GM21717 (cell line): ENCODE measurements around the gene CAMK1G.

Experiments
- ATAC-seq: cut with Tn5 transposase; IDR thresholded peaks from one replicate; pipeline ENCODE4 v1.9.1; 2021; ENCODE audit warnings: mild to moderate bottlenecking, moderate library complexity; ENCODE audit not compliant: unreplicated experiment

Gene CAMK1G

DNA sequence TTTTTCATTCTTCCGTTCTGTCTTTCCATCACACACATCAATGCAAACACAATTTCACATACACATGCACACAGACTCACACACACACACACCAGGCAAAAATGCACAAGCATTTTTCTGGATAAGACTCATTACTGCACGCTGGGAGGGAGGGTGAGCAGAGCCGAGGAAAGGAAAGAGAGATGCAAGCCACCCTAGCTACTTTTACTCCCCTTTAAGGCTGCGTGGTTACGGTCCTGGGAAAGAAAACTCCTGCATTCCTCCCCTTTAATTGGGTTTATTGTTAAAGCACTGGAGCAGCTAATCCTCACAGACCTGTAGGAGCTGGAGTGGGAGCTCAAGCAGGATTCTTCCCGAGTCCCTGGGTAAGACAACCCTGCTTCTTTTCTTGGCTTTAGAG lies at the start of gene CAMK1G:
Gene CAMK1G (plus strand): TSS at position 307 of the 400 bp plus-strand sequence. CDS start 11,270 bp downstream, outside the sequence.
- ATAC-seq = no peak

DNA sequence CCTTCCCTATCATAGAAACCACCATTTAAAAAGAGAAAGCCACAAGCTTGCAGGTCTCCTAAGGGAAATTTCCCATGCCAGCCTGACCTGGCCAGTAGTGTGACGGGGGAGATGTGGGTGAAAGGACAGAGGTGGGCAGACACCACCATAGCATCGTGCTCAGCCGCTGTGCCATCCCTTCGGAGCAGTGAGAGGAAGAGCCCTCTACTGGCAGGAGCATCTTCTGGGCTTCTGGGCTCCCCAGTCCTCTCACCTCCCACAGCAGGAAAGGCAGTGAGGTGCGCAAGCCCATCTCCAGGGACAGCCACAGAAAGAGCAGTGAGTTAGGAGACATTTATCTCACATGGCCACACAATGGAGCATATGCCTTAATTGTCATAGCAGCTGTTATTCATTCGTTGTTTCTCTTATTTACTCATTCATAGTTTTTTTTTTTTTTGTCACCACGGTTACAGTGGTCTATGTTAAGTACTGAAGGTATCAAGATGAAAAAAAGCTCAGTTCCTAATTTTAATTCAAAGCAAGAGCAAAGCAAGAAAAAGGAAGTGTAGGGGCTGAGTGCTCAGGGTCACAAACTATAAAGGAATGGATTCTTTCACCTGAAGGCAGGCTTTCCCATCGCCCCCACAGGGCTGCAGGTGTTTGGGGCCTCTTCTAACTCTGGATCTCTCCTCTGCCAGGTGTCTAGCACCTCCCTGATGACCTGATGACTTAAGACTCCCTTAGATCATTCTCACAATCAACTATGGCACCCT lies 48.8 kb upstream of the CAMK1G start:
- no peak for ATAC-seq

DNA sequence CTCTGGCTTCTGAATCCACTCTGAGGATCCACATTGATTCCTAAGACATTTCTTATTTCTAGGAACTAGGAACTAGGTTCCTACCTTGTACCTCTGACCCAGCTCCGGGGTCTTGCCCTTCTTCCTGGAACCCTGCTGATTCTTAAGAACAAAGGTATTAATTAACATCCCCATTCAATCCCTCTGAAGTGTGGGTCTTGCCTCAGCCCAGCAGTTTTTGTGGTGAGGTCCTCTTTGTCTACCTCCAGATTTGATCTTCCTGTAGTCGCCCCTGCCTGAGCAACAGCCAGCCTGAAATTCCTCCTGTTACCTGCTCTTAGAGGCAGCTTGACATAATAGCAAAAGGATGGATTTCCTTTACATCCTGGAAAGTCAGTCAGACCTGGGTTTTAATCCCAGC lies 46.7 kb upstream of the CAMK1G start:
- ATAC-seq = no peak

DNA sequence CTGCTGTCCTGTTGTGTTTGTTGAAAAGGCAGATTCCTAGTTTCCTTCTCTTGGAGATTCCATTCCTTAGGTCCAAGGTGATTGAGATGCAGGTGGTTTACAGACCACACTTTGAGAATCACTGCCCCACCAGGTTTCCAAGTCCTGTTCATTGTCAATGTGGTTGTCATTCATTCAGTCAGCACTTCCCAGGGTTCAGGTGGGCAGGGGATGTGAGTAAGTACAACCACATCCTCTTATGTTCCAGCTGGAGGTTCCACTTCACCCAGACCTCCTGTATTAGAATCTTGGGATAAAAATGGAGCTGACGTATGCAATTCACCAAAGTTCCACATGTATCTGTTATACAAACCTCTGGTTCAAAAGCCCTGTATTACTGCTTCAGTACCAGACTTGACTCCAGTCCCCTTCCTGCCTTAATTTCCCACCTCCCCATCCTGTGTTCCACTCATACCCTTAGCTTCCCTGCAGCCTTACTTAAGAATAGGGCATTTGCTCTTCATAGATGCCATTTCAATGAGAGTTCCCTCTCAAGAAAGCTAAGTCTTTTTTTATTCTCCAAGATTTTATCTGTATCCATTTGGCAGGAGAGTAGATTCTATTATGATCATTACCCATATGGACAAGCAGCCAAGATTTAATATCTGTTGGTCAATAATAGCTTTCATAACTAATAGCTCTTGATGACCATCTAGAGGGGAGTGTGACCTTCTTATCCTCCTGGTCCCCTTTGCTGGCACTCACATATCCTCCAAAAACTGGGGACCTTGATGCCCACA lies 46.0 kb upstream of the CAMK1G start:
- no peak for ATAC-seq

DNA sequence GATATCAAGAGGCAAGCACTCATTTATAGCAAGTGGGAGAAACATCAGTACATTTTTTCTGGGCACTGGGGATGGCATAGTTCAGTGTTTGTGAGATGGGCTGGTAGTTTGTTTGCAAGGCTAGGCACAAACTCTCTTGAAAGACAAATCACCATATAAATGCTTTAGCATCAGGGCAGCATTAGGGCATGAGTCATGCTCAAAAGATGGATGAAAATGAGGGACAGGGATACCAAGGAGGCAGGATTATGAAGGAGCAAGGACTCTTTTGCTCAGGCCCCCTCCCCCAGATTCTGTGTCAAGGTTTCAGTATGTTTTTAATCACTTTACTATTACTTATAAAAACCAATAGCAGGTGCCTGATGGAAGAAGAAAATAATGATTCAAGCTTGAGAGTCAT lies 43.9 kb upstream of the CAMK1G start:
- no peak for ATAC-seq

DNA sequence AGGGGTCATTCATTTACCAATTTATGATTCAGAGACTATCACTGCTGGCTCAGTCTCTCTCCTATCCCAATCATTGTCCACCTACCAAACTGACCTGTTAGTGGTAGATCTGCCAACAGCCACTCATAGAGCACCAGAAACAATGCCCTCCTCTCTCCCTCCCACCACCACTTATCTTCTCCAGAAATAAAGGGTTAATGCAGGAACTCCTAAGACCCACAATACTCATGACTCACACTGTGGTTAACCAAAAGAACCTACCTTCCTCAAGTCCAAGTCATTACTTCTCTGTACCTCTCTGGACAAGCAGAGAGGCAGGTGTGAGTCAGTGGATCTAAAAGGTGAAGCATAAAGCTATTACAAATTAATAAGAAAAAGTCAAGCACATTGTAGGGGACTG lies 40.9 kb upstream of the CAMK1G start:
- no peak for ATAC-seq

DNA sequence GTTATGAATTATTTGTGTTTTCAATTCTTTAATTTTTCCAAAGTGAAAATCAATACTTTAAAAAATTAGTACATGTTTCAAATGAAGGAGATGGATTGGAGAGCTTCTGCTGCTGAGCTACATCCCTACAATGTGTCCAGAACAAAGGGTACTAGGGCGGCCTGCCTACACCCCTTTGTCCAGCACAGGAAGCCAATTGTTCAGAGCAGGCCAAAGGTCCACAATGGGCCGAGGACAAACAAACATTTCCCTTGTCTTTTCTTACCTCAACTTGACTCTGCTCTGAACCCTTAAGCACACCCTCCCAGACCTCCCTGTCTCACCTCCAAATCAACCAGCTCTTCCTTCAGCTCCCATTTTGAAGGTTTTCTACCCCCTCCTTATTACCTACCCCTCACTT lies 39.4 kb upstream of the CAMK1G start:
- ATAC-seq = no peak

DNA sequence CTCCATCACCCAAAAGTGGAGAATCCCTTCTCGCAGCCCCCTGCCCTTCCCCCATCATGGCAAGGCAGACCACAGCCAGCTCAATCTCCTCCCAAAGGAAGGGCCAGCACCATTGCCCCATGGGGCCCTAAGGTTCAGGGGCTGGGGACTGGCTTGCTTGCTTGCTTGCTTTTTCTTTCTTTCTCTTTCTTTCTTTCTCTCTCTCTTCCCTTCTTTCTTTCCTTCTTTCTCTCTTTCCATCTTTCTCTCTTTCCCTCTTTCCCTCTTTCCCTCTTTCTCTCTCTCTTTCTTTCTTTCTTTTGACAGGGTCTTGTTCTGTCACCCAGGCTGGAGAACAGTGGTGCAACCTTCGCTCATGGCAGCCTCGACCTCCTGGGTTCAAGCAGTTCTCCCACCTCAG lies 38.1 kb upstream of the CAMK1G start:
- ATAC-seq = no peak

DNA sequence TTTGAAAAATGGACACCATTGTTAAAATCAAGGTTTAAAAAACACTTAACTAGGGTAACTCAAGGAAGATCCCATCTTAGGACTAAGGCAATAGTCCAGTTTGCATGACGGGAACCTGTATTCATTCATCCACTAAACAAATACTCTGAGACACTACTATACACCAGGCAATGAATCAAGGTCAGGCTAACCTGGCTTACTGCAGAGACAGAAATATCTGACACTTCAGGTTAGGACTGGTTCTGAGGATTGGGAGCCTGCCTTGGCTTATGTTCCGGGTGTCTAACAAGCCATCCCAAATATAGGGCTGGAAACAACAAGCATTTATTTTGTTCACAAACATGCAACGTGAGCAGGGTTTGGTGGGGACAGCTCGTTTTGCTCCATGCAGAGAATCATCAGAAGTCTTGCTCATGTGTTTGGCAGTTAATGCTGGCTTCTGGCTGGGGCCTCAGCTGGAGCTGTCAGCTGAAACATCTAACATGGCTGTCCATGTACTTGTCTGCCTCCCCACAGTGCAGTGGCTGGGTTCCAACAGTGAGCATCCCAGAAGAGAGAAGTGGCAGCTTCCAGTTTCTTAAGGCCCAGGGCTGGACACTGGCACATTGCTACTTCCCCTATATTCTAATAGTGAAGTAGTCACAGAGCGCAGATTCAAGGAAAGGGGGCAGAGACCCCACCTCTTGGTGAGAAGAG lies 37.0 kb upstream of the CAMK1G start:
- ATAC-seq = no peak

DNA sequence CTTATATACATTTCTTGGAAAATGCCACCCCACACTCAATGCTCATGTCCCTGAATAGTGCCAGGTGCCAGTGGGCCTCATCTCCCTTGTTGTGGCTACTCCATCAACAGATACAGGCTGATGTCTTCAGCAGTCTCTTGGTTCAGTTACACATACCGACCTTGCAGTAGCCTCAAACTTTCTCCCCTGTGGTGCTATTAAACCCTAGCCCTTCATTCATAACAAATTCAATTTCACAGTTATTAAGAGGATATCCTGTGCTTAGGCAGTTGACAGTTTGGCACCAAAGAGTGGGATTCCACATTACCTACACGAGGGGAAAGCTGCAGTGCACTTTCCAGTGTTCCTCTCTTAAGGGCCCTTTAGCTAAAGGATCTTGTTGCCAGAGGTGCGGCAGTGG lies 35.9 kb upstream of the CAMK1G start:
- no peak for ATAC-seq

DNA sequence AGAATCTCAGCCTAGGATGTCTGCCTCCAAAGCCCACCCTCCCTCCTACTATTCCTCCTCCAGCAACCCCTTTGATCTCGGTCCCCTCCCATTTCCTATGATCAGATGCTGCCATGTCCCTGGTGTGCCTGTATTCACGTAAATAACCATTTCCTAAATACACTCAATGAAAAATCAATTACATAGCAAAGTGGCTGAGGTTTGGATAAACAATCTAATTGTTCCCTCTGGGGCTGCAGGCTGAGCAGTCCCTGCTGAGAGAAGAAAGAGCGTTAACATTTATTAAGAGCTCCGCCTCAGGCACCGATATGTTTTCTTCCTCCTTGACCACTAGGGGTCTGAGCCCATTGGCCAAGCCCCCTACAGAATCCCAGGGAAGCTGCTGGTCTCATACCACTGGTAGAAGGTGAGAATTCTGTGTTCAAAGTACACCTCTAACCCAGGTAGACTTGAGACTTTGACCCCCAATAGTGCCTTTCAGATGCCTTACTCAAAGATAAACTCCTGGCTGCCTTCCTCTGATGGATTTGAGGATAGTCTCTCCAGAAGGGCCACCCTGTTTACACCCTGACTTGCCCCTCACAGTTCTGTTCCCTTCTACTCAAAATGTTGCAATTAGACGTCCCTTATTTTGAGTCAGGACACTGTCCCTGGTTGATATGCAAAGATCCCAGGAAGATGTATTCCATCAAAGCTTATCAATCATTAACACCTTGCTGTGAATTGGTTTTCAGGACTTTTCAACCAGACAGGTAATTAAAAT lies 33.9 kb upstream of the CAMK1G start:
- ATAC-seq = no peak

DNA sequence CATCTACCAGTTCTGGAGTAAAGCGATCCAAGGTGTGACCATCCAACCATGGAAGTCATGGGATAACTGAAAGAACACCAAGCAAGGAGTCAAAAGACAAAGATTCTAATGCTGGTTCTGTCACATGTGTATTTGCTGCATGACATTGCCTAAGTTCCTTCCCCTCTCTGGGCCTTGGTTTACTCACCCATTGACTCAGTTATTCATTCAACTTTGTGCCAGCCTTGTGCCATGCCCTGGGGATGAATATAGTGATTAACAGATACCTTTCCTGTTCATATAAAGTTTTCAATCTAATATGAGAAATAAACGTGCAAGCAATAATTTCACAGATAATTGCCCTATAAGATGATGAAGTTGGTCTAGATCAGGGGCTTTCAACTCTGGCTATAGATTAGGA lies 33.0 kb upstream of the CAMK1G start:
- no peak for ATAC-seq

DNA sequence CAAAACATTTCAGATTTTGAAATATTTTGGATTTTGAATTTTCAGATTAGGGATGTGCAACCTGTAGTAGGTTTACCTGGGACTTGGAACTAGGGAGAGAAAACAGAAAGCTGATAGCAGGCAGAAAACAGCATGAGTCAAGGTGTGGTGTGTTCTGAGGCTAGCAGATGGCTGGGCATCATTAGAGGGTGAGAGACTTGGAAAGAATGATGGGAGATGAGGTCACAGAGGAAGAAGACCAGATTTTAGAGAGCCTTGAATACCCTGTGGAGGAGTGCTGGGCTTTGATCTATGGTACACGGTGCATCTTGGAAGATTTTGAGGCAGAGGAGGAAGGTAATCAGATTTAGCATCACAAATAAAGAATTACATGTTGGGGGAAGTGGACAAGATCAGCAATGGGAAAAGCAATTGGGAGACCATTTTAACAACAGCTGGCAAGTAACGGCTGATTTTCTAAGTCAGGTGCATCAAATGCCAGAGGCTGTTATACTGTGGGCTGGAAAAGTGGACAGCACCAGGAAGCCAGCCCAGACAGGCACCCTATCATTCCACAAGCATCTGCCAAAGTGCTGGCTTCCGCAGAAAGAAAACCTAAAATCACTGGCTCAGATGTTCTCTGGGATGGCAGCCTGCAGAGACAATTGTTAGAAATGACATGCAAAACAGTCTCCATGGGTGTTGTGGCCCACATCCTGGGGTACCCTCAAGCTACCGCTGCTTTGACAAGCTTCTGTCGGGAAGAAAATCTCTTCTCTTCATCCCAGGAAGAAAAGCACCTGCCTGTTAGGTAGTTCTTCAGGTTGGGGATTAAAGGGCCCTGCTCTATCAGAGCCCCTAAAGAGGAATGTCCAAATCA lies 30.9 kb upstream of the CAMK1G start:
- no peak for ATAC-seq

DNA sequence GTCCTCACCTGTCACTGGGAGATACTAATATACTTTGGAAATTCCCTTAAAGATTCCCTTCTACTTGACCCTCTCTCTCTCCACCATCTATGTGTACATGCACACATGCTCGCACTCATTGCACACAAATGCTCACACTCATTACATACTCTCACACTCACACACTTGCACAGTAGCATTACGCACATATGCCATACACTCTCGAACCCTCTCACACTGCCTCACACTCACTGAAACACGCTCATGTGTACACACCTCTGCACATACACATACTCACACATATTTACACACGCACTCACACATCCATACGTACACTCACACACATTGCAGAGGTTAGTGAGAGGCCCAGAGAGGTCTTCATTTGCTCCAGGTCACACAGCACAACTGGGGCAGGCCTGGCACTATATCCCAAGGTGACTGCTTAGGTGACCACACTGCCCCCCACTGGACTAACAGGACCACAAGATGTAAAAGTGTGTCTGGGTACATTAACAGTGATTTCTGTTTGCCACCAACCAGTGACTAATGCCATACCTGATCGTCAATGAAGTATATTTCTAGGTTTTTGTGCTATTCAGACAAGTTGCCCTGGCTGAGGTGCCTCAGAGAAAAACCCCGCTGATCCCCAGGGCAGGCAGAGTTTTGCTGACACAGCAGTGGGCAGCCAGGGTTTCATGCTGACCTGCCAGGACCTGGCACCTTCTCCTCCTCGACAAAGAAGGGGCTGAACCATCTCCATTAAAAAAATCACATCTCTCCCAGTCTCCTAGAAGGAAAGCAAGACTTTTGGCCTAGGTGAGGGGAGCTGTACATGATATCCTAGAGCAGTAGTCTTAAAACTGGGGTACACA lies 28.5 kb upstream of the CAMK1G start:
- ATAC-seq = no peak

DNA sequence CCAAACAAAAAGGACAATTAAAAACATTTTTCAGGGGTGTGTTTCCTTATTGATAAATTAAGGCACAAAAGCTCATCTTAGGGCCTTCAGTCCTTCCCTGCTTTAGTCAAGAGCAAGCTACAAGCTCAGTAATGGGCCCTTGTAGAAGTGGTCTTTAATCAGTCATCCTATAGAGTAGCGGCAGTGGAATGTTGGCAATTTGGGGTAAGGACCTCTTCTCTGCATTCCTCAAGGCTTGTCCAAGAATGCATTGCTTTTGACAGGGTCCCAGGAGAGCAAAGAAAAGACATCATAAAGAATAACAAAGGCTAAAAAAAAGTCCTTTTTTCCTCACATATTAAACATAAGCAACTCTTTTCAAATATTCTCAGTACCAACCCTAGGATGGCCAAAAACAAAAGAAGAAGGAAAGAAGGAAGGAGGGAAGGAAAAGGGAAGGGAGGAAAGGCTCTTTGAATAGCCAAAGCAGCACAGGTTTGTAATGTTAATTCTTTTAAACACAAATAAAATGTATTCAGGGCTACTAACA lies 27.3 kb upstream of the CAMK1G start:
- ATAC-seq = no peak

DNA sequence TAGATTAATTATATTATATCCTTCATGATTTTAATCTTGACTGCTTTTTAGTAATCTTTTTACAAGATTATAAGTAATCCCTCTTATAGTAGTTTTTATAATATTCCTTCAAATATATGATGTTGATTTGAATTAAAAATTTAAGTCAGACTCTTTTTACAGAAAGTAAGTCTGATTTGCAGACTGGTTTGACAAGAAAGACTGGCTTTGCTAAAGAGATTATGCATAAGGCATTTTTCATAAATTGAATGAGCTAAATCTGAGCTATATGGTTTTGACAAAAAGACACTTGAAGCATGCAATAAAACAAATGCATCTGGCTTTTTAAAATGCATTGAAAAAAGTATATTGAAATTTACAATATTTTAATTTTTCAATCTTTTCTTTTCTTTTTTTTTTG lies 26.3 kb upstream of the CAMK1G start:
- ATAC-seq = no peak

DNA sequence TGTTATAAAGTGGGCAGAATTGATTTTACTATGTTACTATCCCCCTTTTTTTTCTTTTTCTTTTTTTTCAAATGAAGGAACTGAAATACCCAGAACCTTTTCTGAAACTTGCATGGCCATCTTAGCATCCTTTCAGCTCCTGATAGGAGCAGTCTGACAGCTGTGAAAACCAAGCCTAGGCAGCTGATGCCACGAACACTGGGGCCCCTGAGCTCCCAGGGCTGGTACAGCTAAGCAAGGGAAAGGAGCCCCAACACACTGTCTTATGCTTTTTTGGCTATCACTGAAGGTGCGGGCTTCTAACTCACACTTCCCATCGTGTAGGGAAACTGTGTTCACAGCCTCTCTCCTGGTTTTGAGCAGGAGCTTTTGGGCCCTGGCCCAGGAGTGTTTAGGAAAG lies 23.0 kb upstream of the CAMK1G start:
- ATAC-seq = no peak

DNA sequence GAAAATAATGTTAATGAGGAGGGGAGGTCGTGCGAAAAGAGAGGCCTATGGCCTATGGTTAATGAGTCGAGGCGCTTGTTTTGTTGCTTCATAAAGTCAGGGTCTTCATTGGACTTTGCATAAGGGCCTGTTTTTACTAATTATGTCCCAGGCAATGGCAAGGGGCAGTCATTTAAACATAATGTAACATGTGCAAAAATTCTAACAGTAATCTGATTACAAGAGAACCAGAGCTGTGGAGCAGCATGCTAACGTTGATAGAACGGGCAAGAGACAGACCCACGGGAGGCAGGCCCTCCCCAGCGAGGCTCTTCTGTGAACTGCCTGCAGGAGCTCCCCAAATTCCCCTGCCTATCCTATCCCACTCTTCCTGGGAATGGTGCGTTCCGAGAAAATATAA lies 22.6 kb upstream of the CAMK1G start:
- no peak for ATAC-seq

DNA sequence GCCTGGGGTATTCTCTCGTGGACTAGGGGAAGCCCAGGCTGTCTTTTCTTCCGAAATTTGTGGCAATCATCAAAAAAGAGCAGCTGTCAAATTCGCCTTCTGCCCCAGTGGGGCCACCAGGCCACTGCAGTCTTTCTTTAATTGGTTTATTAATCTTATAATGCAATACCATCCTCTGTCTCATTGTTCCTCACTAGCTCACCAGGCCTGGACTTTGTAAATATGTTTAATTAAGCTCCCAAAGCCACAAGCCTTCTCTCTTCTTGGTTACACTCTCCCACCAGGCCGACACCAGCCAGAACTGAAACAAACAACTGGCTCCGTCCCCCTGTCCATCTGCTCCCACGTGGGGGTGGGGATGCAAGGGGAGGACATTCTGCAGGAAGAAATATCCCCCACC lies 22.0 kb upstream of the CAMK1G start:
- no peak for ATAC-seq
